Stomach (tissue), 9 donors: ENCODE results near the gene LAMC2. TPM values are rescaled to one million over a fixed set of nuclear protein-coding genes. Genes with fewer than 3 reads are reported as not detected.

Source experiments
- DNase-seq, 2 donors: peaks; one replicate each; pipeline versions ENCODE4 v3.0.0 to v3.0.0-alpha.2; 2013 to 2019
- H3K27ac ChIP-seq, 5 donors: fragments of 200-600 bp in 4 of 5; sonication (generic) in 4 of 5; one replicate each; pipeline ENCODE4 v1.5.1; 2013 to 2019; ENCODE audit warnings: mild to moderate bottlenecking in 1 of 5, moderate library complexity in 1 of 5
- H3K27me3 ChIP-seq, 3 donors: fragments of 200-600 bp; sonication (generic); one replicate each; pipeline ENCODE4 v1.5.1; 2017 to 2019; ENCODE audit warnings: mixed run types in 1 of 3
- H3K36me3 ChIP-seq, 4 donors: fragments of 200-600 bp; sonication (generic); 1 replicate in 3 of 4; 2 replicates in 1 of 4; pipeline ENCODE4 v1.5.1; 2016 to 2019
- H3K4me1 ChIP-seq, 4 donors: fragments of 200-600 bp; sonication (generic); one replicate each; pipeline ENCODE4 v1.5.1; 2016 to 2019
- H3K4me3 ChIP-seq, 4 donors: fragments of 200-600 bp; sonication (generic) in 3 of 4; one replicate each; pipeline ENCODE4 v1.5.1; 2016 to 2019; ENCODE audit warnings: mild to moderate bottlenecking in 1 of 4
- H3K9me3 ChIP-seq, 4 donors: fragments of 200-600 bp; sonication (generic); one replicate each; pipeline ENCODE4 v1.5.1; 2016 to 2019
- EP300 ChIP-seq: sonication (generic); formaldehyde crosslinking; IDR thresholded peaks from one replicate; pipeline ENCODE4 v1.6.1; 2017; ENCODE audit warnings: antibody characterized with exemption
- POLR2A ChIP-seq, 4 donors: fragments of 450-650 bp; IDR thresholded peaks; one replicate each; pipeline ENCODE4 v1.6.1; 2016; ENCODE audit warnings: antibody characterized with exemption in 4 of 4, control low read depth in 2 of 4, mild to moderate bottlenecking in 1 of 4, moderate library complexity in 1 of 4
- POLR2AphosphoS5 ChIP-seq, 3 donors: sonication (generic); formaldehyde crosslinking; IDR thresholded peaks; one replicate each; pipeline ENCODE4 v1.6.1; 2016; ENCODE audit warnings: antibody characterized with exemption in 3 of 3
- WGBS, 5 donors: extraction: QIAGEN DNeasy Blood & Tissue Kit in 3 of 5; methylation state at CpG; one replicate each; pipeline versions ENCODE4 v1.1.5 to v1.1.7; 2013 to 2018; 5-methylcytosine and 5-hydroxymethylcytosine counted together
- intact Hi-C: fragments of 100-400 bp; cut with DNase I; formaldehyde crosslinking; loops from one replicate; pipeline ENCODE4 v1.15.1; 2023; ENCODE audit warnings: low total_unique reads
- polyA plus RNA-seq, 3 donors: library from polyadenylated mRNA; stranded (reverse); fragments of 200-250 nt; gene quantifications; one replicate each; pipeline ENCODE4 v1.2.3, GENCODE V29; 2013
- total RNA-seq, 5 donors: library from RNA; depleted of rRNA; stranded (reverse); fragments of >200 nt; gene quantifications; one replicate each; pipeline versions ENCODE4 v1.1.0 to v1.2.3, GENCODE V29; 2014 to 2016
- TF ChIP-seq, protein P1 (sequence below), 7 experiments: fragments of 450-650 bp in 4 of 7; fragments of 200-600 bp in 3 of 7; sonication (generic) in 3 of 7; IDR thresholded peaks; one replicate each; pipeline ENCODE4 v1.5.1; 2016 to 2019; ENCODE audit warnings: antibody characterized with exemption in 7 of 7, control low read depth in 2 of 7, mild to moderate bottlenecking in 1 of 7
- donor health status: healthy with polysubstance abuse.
- donor health status: Bipolar disorder and iron deficiency.
- donor health status: healthy.

Gene LAMC2
- total and polyA plus RNA-seq, 8 donors = 2.0 to 21.3 (median 12.4) TPM

DNA sequence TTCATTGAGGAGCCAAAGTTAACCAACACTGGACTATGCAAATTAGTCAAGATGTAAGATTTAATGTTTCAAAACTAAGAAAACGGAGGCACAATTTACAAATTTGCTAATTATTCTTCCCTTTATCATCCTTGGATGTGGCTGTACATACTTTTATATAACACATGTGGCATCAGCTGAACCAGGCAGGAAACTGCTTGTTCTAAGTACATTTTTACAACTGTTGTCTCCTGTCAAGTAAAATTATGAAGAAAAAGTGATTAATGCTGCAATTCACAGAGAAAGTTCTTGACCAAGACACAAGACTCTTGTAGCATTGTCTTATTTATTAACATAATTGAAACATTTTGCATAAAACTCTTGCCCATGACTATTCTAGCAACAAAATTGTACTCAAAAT, 61.9 kb downstream of the LAMC2 start:
- TF ChIP-seq, protein P1, sequence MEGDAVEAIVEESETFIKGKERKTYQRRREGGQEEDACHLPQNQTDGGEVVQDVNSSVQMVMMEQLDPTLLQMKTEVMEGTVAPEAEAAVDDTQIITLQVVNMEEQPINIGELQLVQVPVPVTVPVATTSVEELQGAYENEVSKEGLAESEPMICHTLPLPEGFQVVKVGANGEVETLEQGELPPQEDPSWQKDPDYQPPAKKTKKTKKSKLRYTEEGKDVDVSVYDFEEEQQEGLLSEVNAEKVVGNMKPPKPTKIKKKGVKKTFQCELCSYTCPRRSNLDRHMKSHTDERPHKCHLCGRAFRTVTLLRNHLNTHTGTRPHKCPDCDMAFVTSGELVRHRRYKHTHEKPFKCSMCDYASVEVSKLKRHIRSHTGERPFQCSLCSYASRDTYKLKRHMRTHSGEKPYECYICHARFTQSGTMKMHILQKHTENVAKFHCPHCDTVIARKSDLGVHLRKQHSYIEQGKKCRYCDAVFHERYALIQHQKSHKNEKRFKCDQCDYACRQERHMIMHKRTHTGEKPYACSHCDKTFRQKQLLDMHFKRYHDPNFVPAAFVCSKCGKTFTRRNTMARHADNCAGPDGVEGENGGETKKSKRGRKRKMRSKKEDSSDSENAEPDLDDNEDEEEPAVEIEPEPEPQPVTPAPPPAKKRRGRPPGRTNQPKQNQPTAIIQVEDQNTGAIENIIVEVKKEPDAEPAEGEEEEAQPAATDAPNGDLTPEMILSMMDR (IDR thresholded peaks at IDR 0.05) = no peak
- TF ChIP-seq POLR2AphosphoS5 (IDR thresholded peaks at IDR 0.05) = no peak
- no peak for TF ChIP-seq EP300
- TF ChIP-seq POLR2A (IDR thresholded peaks at IDR 0.05) = no peak
- Histone ChIP-seq H3K4me3 (no peak overlapping the region), H3K4me1 (peaks cover 0 to 6% (median 0%) of the 10 kb centered on the region in 4 donors), H3K27me3 (no peaks in the 10 kb centered on the region), H3K36me3 (no peaks in the 10 kb centered on the region), H3K9me3 (no peaks in the 10 kb centered on the region), H3K27ac (no peak overlapping the region)
- no peak for DNase-seq
- intact Hi-C loops = no loop called here
- WGBS, 5 donors = 55 to 84% (median 62%) methylated on average over 1 of the region's 1 CpG

DNA sequence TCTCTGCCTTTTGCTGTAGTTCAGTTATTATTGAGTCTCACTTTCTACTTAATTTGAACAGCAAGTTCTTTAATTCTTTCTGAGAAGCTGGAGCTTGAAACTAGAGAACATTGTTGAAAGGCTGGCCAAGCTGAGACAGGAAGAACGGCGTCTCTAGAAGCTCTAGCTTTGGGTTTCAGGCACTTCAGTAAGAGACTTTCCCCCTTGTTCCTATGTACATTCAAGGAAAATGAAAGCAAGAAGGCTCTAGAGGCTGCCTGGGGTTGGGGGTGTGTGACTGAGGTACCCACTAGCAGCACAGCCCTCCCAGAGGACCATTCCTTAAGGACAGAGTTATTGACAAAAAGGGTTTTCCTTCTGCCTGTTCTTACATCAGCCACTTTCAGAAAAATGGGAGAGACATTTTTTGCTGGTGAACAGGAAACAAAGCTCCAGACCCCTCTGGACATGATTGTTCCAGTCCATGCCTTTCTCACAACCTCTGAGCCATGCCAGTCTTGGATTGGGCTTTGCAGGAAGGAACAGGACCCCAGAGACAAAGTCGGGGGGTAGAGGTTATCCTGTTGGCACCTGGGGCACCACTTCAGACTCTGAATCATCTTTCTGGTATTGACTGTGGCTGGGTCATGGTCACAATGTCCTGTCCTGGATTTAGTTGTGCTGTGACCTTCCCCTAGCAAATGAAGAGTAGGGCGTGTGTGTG, 63.1 kb downstream of the LAMC2 start:
- TF ChIP-seq, protein P1 (IDR thresholded peaks at IDR 0.05) = no peak
- TF ChIP-seq POLR2A (IDR thresholded peaks at IDR 0.05) (no peak), EP300 (no peak), POLR2AphosphoS5 (IDR thresholded peaks at IDR 0.05) (no peak)
- H3K9me3 ChIP-seq = peaks cover 0 to 1% (median under 1%) of the 10 kb centered on the region in 4 donors
- no peak overlapping the region for H3K4me3 ChIP-seq
- 56 to 82% (median 73%) methylated on average over 4 of the region's 4 CpGs for WGBS, 5 donors
- peaks cover 0 to 6% (median 0%) of the 10 kb centered on the region in 4 donors for H3K4me1 ChIP-seq
- no peaks in the 10 kb centered on the region for H3K27me3 ChIP-seq
- intact Hi-C loops = no loop called here
- no peak for DNase-seq
- no peak overlapping the region for H3K27ac ChIP-seq
- H3K36me3 ChIP-seq = no peaks in the 10 kb centered on the region

DNA sequence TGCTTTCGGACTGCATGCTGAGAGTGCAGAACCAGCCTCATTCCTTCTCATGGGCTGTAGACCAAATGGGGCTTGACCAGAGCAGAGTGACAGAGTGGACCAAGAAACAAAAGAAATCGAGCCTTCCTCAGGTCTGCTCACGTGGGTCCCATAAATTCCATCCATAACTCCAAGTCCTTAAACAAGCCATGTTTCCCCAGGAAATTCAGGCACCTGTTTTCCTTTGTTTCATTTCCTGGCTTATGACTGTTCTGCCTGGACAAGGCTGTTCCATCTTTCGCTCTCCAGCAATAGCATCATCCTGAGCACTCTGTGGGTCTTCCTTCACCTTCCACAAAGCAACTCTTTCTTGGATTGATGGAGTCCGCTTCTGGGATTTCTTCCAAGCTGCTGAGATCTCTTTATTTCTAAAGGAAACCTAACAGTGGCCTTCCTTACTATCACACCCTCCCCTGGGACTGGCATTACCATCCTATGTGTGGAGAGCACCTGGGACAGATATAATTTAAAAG, 63.9 kb downstream of the LAMC2 start:
- DNase-seq = no peak
- H3K4me1 ChIP-seq = peaks cover 0 to 6% (median 0%) of the 10 kb centered on the region in 4 donors
- TF ChIP-seq, protein P1 (IDR thresholded peaks at IDR 0.05) = no peak
- no peak for TF ChIP-seq POLR2AphosphoS5 (IDR thresholded peaks at IDR 0.05)
- TF ChIP-seq EP300 = no peak
- 82 to 91% (median 86%) methylated on average over 5 of the region's 5 CpGs for WGBS, 5 donors
- no peaks in the 10 kb centered on the region for H3K27me3 ChIP-seq
- peaks cover 0 to 8% (median 3%) of the 10 kb centered on the region in 4 donors for H3K9me3 ChIP-seq
- H3K36me3 ChIP-seq = no peaks in the 10 kb centered on the region
- H3K4me3 ChIP-seq = no peak overlapping the region
- H3K27ac ChIP-seq = no peak overlapping the region
- intact Hi-C loops = no loop called here

DNA sequence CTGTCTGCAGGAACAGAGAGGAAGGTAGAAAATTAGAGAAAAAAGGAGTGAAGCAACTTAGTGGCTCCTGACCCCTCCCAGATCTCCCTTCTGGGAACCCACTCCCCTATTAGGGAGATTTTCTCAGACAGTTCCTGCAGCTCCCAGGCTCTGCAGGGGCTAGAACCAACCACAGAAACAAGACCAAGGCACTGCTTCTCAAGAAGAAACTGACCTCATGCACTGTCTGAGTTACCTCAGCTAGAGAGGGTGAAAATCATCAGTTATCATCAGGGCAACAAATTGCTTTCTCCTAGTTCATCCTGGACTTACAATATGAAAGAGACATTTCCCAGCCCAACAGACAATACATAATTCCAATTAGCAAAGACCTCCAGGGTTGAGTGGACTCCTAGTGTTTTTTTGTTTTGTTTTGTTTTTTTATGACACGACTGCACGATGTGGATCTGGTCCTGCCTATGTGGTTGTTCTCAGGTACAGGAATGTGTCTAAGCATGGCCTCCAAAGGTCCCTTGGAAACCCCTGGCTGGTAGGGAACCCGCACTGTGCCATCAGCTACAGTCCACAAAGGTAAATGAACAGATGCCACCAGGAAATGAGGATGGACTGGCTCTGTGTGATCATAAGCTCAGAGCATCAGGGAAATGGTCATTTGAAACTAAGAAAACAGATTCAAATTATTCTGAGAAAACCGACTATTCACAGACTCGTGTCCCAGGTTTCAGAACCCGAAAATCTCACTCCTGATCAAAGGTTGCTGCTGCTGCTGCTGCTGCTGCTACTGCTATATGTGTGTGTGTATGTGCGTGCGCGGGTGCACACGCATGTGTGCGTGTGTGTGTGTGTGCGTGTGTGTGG, 65.3 kb downstream of the LAMC2 start:
- H3K4me1 ChIP-seq = peaks cover 0 to 6% (median 0%) of the 10 kb centered on the region in 4 donors
- intact Hi-C loops = no loop called here
- no peak for DNase-seq
- H3K4me3 ChIP-seq = no peak overlapping the region
- 91 to 96% (median 94%) methylated on average over 12 of the region's 12 CpGs for WGBS, 5 donors
- TF ChIP-seq POLR2AphosphoS5 (IDR thresholded peaks at IDR 0.05) (no peak), POLR2A (IDR thresholded peaks at IDR 0.05) (no peak), EP300 (no peak)
- TF ChIP-seq, protein P1 (IDR thresholded peaks at IDR 0.05) = no peak
- no peak overlapping the region for H3K27ac ChIP-seq
- peaks cover 0 to 12% (median 3%) of the 10 kb centered on the region in 4 donors for H3K9me3 ChIP-seq
- H3K27me3 ChIP-seq = no peaks in the 10 kb centered on the region
- H3K36me3 ChIP-seq = no peaks in the 10 kb centered on the region
